Chondrocyte (in vitro differentiated cells): ENCODE results near the gene MYH14. TPM values are rescaled to one million over a fixed set of nuclear protein-coding genes. Genes with fewer than 3 reads are reported as not detected.

Experiments used
- DNase-seq: peaks from one replicate; pipeline ENCODE4 v3.0.0; 2021; ENCODE audit warnings: mixed read lengths, low spot score
- H3K27ac Mint-ChIP-seq: one replicate; pipeline ENCODE4 v1.8.0; 2021; ENCODE audit warnings: mild to moderate bottlenecking, moderate library complexity, mixed read lengths; ENCODE audit not compliant: unreplicated experiment
- H3K27me3 Mint-ChIP-seq: 2 replicates; pipeline ENCODE4 v1.8.0; 2021; ENCODE audit warnings: low read depth, mixed read lengths
- H3K36me3 Mint-ChIP-seq: 2 replicates; pipeline ENCODE4 v1.8.0; 2021; ENCODE audit warnings: low read depth, mixed read lengths
- H3K4me1 Mint-ChIP-seq: 2 replicates; pipeline ENCODE4 v1.8.0; 2021; ENCODE audit warnings: low read depth, mild to moderate bottlenecking, mixed read lengths
- H3K4me3 Mint-ChIP-seq: one replicate; pipeline ENCODE4 v1.8.0; 2021; ENCODE audit warnings: mild to moderate bottlenecking, moderate library complexity, mixed read lengths; ENCODE audit not compliant: unreplicated experiment
- H3K9me3 Mint-ChIP-seq: 2 replicates; pipeline ENCODE4 v1.8.0; 2021; ENCODE audit warnings: low read depth, mixed read lengths
- total RNA-seq: library from RNA; stranded (reverse); gene quantifications from 3 replicates; pipeline ENCODE4 v1.2.1, GENCODE V29; 2021
- TF ChIP-seq, protein P1 (sequence below): fragments of 200-600 bp; sonication (generic); IDR thresholded peaks from 2 replicates; pipeline ENCODE4 v1.5.0; 2021; ENCODE audit warnings: antibody characterized with exemption, mild to moderate bottlenecking, moderate library complexity

MYH14 gene
- total RNA-seq, 1 donor from 2014 or later: 10.2 TPM

DNA sequence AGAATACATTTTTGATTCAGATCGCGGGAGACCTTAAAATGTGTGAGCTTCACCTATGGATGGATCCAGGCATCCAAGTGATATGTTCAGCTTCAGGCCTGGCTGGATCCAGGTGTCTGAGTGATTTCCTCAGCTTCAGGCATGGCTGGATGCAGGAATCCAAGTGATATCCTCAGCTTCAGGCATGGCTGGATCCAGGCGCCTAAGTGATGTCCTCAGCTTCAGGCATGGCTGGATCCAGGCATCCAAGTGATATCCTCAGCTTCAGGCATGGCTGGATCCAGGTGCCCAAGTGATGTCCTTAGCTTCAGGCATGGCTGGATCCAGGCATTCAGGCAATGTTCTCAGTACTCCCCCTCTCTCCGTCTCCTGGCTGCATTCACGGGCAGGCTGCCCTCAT is 65.1 kb downstream of the MYH14 start:
- Mint-ChIP-seq H3K27ac (no peak overlapping the region), H3K36me3 (no peaks in the 10 kb centered on the region), H3K4me3 (no peak overlapping the region), H3K4me1 (no peaks in the 10 kb centered on the region), H3K9me3 (no peaks in the 10 kb centered on the region), H3K27me3 (peaks cover 1% of the 10 kb centered on the region)
- DNase-seq: no peak
- TF ChIP-seq, protein P1, sequence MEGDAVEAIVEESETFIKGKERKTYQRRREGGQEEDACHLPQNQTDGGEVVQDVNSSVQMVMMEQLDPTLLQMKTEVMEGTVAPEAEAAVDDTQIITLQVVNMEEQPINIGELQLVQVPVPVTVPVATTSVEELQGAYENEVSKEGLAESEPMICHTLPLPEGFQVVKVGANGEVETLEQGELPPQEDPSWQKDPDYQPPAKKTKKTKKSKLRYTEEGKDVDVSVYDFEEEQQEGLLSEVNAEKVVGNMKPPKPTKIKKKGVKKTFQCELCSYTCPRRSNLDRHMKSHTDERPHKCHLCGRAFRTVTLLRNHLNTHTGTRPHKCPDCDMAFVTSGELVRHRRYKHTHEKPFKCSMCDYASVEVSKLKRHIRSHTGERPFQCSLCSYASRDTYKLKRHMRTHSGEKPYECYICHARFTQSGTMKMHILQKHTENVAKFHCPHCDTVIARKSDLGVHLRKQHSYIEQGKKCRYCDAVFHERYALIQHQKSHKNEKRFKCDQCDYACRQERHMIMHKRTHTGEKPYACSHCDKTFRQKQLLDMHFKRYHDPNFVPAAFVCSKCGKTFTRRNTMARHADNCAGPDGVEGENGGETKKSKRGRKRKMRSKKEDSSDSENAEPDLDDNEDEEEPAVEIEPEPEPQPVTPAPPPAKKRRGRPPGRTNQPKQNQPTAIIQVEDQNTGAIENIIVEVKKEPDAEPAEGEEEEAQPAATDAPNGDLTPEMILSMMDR: no peak

DNA sequence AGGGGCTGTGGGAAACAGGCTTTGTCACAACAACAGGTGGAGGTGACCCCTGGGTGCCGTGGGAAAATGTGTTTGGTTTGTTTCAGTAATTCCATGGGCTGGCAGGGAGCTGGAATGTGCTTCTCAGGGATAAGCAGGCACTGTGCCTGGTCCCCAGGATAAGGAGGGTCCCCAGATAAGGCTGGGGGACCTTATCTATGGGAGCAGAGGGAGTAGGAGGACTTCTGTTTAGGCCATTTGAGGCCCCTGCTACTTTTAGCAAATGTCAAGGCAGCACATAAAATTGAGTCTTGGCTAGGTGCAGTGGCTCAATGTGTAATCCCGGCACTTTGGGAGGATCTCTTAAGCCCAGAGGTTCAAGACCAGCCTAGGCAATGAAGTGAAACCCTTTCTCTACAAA is 66.2 kb downstream of the MYH14 start:
- no peaks in the 10 kb centered on the region for H3K9me3 Mint-ChIP-seq
- TF ChIP-seq, protein P1: no peak
- H3K36me3 Mint-ChIP-seq: no peaks in the 10 kb centered on the region
- no peaks in the 10 kb centered on the region for H3K4me1 Mint-ChIP-seq
- H3K4me3 Mint-ChIP-seq: no peak overlapping the region
- peaks cover 1% of the 10 kb centered on the region for H3K27me3 Mint-ChIP-seq
- no peak for DNase-seq
- H3K27ac Mint-ChIP-seq: no peak overlapping the region

DNA sequence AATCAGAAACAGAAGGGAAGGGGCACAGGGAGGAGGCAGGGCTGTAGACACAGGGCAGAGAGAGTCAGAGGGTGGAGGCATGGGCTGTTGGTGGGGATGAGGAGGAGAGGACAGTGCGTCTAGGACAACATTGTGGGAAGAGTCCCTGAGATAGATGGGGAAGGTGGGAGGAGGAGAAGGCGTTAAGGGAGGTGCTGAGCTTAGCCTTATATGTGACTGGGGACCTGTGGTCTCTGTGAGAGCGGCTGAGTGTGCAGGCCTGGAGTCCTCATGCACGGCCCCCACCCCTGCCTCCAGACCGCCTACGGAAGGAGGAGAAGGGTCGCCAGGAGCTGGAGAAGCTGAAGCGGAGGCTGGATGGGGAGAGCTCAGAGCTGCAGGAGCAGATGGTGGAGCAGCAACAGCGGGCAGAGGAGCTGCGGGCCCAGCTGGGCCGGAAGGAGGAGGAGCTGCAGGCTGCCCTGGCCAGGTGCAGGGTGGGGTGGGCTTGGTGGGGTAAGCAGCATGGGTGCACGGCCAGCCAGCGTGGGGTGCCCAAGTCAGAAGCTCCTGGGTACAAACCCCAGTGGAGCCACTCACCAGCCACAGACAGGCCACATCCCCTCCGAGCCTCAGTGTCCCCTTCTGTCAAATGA is 69.0 kb downstream of the MYH14 start:
- DNase-seq: no peak
- no peak overlapping the region for H3K27ac Mint-ChIP-seq
- no peaks in the 10 kb centered on the region for H3K36me3 Mint-ChIP-seq
- TF ChIP-seq, protein P1: no peak
- H3K4me3 Mint-ChIP-seq: no peak overlapping the region
- no peaks in the 10 kb centered on the region for H3K9me3 Mint-ChIP-seq
- peaks cover 1% of the 10 kb centered on the region for H3K27me3 Mint-ChIP-seq
- H3K4me1 Mint-ChIP-seq: no peaks in the 10 kb centered on the region

DNA sequence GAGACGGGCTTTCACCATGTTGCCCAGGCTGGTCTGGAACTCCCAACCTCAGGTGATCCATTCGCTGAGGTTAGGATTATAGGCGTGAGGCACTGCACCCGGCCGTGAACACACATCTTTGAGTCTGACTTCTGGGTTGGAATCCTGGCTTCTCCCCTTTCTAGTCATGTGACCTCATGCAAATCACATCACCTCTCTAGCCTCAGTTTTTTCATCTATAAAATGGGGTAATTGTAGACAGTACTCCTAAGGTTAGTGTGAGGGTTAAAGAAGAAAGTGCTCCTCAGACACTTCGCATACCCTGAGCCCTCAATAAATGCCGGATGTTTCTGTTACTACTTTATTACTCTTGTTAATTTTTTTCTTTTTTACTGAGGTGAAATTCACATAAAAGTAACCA is 70.4 kb downstream of the MYH14 start:
- Mint-ChIP-seq H3K4me3 (no peak overlapping the region), H3K9me3 (no peaks in the 10 kb centered on the region), H3K4me1 (no peaks in the 10 kb centered on the region), H3K27ac (no peak overlapping the region), H3K36me3 (no peaks in the 10 kb centered on the region), H3K27me3 (peaks cover 1% of the 10 kb centered on the region)
- DNase-seq: no peak
- TF ChIP-seq, protein P1: no peak

DNA sequence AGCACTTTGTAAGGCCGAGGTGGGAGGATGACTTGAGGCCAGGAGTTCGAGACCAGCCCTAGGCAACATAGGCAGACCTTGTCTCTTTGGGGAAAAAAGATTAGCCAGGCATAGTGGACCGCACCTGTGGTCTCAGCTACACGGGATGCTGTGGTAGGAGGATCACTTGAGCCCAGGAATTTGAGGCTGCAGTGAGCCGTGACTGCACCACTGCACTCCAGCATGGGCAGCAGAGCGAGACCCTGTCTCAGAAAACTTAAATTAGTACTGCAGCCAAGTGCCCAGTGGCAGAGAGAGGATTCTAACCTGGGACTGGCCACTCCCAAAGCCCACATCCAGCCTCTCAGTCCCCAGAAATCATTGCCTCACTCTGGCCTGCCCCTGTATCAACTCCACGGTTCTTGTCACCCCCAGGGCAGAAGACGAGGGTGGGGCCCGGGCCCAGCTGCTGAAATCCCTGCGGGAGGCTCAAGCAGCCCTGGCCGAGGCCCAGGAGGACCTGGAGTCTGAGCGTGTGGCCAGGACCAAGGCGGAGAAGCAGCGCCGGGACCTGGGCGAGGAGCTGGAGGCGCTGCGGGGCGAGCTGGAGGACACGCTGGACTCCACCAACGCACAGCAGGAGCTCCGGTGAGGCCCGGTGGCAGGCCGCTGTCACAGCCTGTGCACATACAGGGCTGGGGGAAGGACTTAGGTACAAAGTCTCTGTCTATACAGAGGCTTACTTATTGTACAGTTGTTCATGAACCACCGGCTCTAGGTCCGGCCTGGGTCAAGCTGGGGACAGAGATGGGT is 72.4 kb downstream of the MYH14 start:
- Mint-ChIP-seq H3K27me3 (peaks cover 1% of the 10 kb centered on the region), H3K4me1 (no peaks in the 10 kb centered on the region), H3K4me3 (no peak overlapping the region), H3K36me3 (no peaks in the 10 kb centered on the region), H3K9me3 (no peaks in the 10 kb centered on the region), H3K27ac (no peak overlapping the region)
- TF ChIP-seq, protein P1: no peak
- DNase-seq: no peak
